ENCODE measurements around the gene PIGR.

The PIGR gene

GRCh38 chr1:206958144-206958543 is 11.9 kb upstream of the PIGR start:
- DNase-seq: no peak

GRCh38 chr1:206957639-206958038 is 11.4 kb upstream of the PIGR start:
- no peak for DNase-seq

GRCh38 chr1:206955476-206956451 is 9.5 kb upstream of the PIGR start:
- DNase-seq: no peak

GRCh38 chr1:206954459-206955342 is 8.4 kb upstream of the PIGR start:
- DNase-seq: no peak

- no peak for DNase-seq
Observed at GRCh38 chr1:206953626-206954025, 7.4 kb upstream of the PIGR start.

GRCh38 chr1:206953126-206953525 is 6.9 kb upstream of the PIGR start:
- DNase-seq: no peak

GRCh38 chr1:206952171-206952570 is 5.9 kb upstream of the PIGR start:
- no peak for DNase-seq

- DNase-seq: no peak
Observed at GRCh38 chr1:206951318-206952100, 5.2 kb upstream of the PIGR start.

- no peak for DNase-seq
Observed at GRCh38 chr1:206949641-206950040, 3.4 kb upstream of the PIGR start.

GRCh38 chr1:206949208-206949607 is 2.9 kb upstream of the PIGR start:
- DNase-seq: no peak

- DNase-seq: no peak
Observed at GRCh38 chr1:206947255-206947654, 989 bp upstream of the PIGR start.

- DNase-seq: no peak
Observed at GRCh38 chr1:206945779-206946178, 487 bp downstream of the PIGR start.

- DNase-seq: no peak
Observed at GRCh38 chr1:206944703-206945102, 1.6 kb downstream of the PIGR start.

GRCh38 chr1:206941766-206942418 is 4.4 kb downstream of the PIGR start:
- DNase-seq: no peak

GRCh38 chr1:206940588-206940936 is 5.7 kb downstream of the PIGR start:
- no peak for DNase-seq

- no peak for DNase-seq
Observed at GRCh38 chr1:206939841-206940587, 6.3 kb downstream of the PIGR start.

GRCh38 chr1:206939131-206939530 is 7.1 kb downstream of the PIGR start:
- no peak for DNase-seq

GRCh38 chr1:206937425-206937824 is 8.8 kb downstream of the PIGR start:
- DNase-seq: no peak

GRCh38 chr1:206935491-206936067 is 10.7 kb downstream of the PIGR start:
- DNase-seq: no peak

- DNase-seq: no peak
Observed at GRCh38 chr1:206933333-206933945, 12.8 kb downstream of the PIGR start.

- no peak for DNase-seq
Observed at GRCh38 chr1:206932177-206932576, 14.1 kb downstream of the PIGR start.

All from NCI-H2171 (cell line).